Measurements from ENCODE around the gene APCS. TPM values are rescaled to one million over a fixed set of nuclear protein-coding genes. Genes with fewer than 3 reads are reported as not detected.

APCS gene
- total RNA-seq, 1 donor from 2014 or later: not detected

Other genes with a start within 250 kb of the APCS start
- not detected for gene OR10J4, start 155.6 kb upstream of the APCS start, total RNA-seq
- not detected for gene OR10J1, start 148.1 kb upstream of the APCS start, total RNA-seq
- gene OR10J5, start 51.8 kb upstream of the APCS start, total RNA-seq: not detected
- gene CRP, start 126.8 kb downstream of the APCS start, total RNA-seq: not detected
- 24.3 TPM for gene DUSP23, start 193.1 kb downstream of the APCS start, total RNA-seq
- gene FCRL6, start 214.5 kb downstream of the APCS start, total RNA-seq: not detected
- 0.92 TPM for gene SLAMF8, start 239.0 kb downstream of the APCS start, total RNA-seq

Measured in tongue (tissue), 1 donor.